DOHH2 (cell line): ENCODE results near the gene EDC4.

Source experiments
- CTCF ChIP-seq: fragments of 200-600 bp; sonication (generic); IDR thresholded peaks from one replicate; pipeline ENCODE4 v1.5.1; 2014; ENCODE audit warnings: antibody characterized with exemption, mild to moderate bottlenecking, low read depth, low read length; ENCODE audit not compliant: poor library complexity, severe bottlenecking
- EZH2phosphoT487 ChIP-seq: fragments of 200-600 bp; sonication (generic); IDR thresholded peaks from 2 replicates; pipeline ENCODE4 v1.6.1; 2017; ENCODE audit warnings: borderline replicate concordance, mild to moderate bottlenecking, antibody characterized with exemption, low read length, moderate library complexity, mixed read lengths

- no peak for TF ChIP-seq CTCF
- TF ChIP-seq EZH2phosphoT487 = no peak
These were observed 57.3 kb downstream of the EDC4 start for GRCh38 chr16:67930191-67930590.
